ENCODE data around the gene PTCH2.

PTCH2 gene

DNA sequence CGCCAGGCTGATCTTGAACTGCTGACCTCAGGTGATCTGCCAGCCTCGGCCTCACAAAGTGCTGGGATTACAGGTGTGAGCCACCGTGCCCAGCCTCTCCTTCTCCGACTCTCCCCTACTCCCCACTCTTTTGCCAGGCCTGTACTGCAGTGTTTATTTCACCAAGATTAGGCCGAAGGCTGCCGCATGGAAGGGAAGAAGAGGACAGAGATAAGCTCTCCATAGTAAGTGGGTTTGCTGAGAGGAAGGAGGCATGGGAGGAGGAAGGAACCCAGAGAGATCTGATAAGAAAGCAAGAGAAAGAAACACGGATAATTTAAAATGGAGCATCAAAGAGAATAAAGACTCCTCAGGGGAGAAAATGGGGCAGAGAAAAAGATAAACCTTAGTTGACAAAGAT lies 8.7 kb downstream of the PTCH2 start:
- no peak overlapping the region for H3K4me3 ChIP-seq (replicated peaks; ENCODE audit: insufficient read depth, low read length)
- TF ChIP-seq, protein P1, sequence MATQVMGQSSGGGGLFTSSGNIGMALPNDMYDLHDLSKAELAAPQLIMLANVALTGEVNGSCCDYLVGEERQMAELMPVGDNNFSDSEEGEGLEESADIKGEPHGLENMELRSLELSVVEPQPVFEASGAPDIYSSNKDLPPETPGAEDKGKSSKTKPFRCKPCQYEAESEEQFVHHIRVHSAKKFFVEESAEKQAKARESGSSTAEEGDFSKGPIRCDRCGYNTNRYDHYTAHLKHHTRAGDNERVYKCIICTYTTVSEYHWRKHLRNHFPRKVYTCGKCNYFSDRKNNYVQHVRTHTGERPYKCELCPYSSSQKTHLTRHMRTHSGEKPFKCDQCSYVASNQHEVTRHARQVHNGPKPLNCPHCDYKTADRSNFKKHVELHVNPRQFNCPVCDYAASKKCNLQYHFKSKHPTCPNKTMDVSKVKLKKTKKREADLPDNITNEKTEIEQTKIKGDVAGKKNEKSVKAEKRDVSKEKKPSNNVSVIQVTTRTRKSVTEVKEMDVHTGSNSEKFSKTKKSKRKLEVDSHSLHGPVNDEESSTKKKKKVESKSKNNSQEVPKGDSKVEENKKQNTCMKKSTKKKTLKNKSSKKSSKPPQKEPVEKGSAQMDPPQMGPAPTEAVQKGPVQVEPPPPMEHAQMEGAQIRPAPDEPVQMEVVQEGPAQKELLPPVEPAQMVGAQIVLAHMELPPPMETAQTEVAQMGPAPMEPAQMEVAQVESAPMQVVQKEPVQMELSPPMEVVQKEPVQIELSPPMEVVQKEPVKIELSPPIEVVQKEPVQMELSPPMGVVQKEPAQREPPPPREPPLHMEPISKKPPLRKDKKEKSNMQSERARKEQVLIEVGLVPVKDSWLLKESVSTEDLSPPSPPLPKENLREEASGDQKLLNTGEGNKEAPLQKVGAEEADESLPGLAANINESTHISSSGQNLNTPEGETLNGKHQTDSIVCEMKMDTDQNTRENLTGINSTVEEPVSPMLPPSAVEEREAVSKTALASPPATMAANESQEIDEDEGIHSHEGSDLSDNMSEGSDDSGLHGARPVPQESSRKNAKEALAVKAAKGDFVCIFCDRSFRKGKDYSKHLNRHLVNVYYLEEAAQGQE (IDR thresholded peaks at IDR 0.05; ENCODE audit: insufficient replicate concordance, low read depth) = no peak
- no peak for TF ChIP-seq GABPA (IDR thresholded peaks at IDR 0.05; ENCODE audit: low read depth)
- TF ChIP-seq POLR2AphosphoS5 (IDR thresholded peaks at IDR 0.05; ENCODE audit: low read depth) = no peak
- TF ChIP-seq SPI1 (IDR thresholded peaks at IDR 0.05; ENCODE audit: borderline replicate concordance, low read depth) = no peak
- TF ChIP-seq CTCF (IDR thresholded peaks at IDR 0.05; ENCODE audit: insufficient read depth, low read length) = no peak
- DNase-seq (ENCODE audit: low read depth in 1 of 2, low spot score in 1 of 2) = no peak
- H3K27ac ChIP-seq (replicated peaks) = no peak overlapping the region
- H3K27me3 ChIP-seq (ENCODE audit: insufficient read depth, poor library complexity, severe bottlenecking) = no peaks in the 10 kb centered on the region

DNA sequence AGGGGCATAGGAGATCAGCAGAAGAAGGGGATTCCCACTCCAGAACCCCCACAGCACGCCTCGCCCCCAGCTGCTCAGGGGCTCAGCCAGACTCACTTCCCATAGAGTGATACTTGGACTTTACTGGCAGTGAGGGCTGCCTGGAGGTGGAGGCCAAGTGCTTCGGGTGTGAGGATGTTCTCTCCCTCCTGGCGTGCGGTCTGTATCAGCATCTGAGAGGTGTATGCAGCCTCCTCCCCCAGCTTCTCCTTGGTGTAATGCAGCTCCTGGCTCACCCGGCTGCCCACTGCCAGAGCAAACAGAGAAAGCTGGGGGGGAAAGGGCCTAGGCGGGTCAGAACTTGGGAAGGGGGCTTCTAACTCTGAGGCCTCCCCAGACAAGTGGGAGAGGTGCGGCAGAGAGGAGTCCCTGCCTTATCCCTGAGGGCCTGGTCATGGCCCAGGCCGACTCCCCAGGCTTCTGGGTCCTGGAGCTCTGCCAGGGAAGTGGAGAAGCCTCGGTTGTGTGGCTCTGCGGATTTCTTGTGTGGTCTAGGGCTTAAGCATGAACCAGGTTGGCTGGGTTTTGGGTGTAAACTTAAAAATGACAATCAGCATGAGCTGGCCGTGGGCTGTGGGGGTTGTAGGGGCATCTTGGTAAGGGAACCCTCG lies 10.9 kb downstream of the PTCH2 start:
- H3K4me3 ChIP-seq (replicated peaks; ENCODE audit: insufficient read depth, low read length) = no peak overlapping the region
- TF ChIP-seq, protein P1 (IDR thresholded peaks at IDR 0.05; ENCODE audit: insufficient replicate concordance, low read depth) = no peak
- TF ChIP-seq POLR2AphosphoS5 (IDR thresholded peaks at IDR 0.05; ENCODE audit: low read depth) = no peak
- no peaks in the 10 kb centered on the region for H3K27me3 ChIP-seq (ENCODE audit: insufficient read depth, poor library complexity, severe bottlenecking)
- no peak for DNase-seq (ENCODE audit: low read depth in 1 of 2, low spot score in 1 of 2)
- no peak overlapping the region for H3K27ac ChIP-seq (replicated peaks)

DNA sequence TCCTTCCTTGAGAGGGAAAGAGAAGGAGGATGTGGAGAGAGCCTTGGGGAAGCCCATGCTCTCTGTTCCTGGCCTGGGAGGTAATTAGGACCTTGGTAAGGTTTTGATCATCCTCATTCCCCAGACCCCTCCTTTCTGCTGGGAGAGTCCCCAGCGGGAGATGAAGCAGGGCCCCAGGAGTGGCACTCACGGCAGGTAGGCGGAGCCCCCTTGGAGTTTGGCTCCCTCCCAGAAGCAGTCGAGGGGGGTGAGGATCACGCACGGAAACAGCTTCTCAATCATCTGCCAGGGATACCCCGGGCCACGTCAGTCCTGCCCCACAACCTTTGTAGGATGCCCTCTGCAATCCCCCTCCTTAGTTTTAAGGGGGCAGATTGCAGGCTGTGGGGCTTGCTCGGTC lies 11.5 kb downstream of the PTCH2 start:
- Histone ChIP-seq H3K4me3 (replicated peaks; ENCODE audit: insufficient read depth, low read length) (no peak overlapping the region), H3K27me3 (ENCODE audit: insufficient read depth, poor library complexity, severe bottlenecking) (no peaks in the 10 kb centered on the region), H3K27ac (replicated peaks) (peak overlapping the region; percentile 76)
- no peak for TF ChIP-seq SPI1 (IDR thresholded peaks at IDR 0.05; ENCODE audit: borderline replicate concordance, low read depth)
- TF ChIP-seq, protein P1 (IDR thresholded peaks at IDR 0.05; ENCODE audit: insufficient replicate concordance, low read depth) = no peak
- no peak for DNase-seq (ENCODE audit: low read depth in 1 of 2, low spot score in 1 of 2)

DNA sequence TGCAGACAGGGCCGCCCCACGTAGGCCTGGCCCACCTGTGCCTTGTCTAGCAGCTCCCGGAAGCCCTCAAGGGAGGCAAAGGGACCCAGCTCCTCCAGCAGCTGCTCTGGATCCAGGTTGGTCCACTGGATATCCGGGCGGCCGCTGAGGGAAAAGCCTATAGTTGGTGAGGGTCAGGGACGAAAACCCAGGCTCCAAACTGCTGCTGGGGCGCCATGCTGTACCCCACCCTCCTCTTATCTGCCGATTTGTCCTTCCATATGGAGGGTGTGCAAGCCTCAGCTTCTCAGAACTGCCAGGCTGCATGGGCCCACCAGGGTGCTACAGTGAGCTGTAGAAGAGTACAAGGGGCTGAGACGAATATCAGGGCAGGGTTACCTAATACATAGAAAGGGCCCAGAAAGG lies 12.2 kb downstream of the PTCH2 start:
- TF ChIP-seq CTCF (IDR thresholded peaks at IDR 0.05; ENCODE audit: insufficient read depth, low read length) (no peak), POLR2AphosphoS5 (IDR thresholded peaks at IDR 0.05; ENCODE audit: low read depth) (no peak), SPI1 (IDR thresholded peaks at IDR 0.05; ENCODE audit: borderline replicate concordance, low read depth) (no peak), GABPA (IDR thresholded peaks at IDR 0.05; ENCODE audit: low read depth) (no peak)
- TF ChIP-seq, protein P1 (IDR thresholded peaks at IDR 0.05; ENCODE audit: insufficient replicate concordance, low read depth) = no peak
- Histone ChIP-seq H3K27ac (replicated peaks) (peak overlapping the region; percentile 76), H3K27me3 (ENCODE audit: insufficient read depth, poor library complexity, severe bottlenecking) (no peaks in the 10 kb centered on the region), H3K4me3 (replicated peaks; ENCODE audit: insufficient read depth, low read length) (no peak overlapping the region)
- DNase-seq (ENCODE audit: low read depth in 1 of 2, low spot score in 1 of 2) = no peak

All from HL-60 (cell line).